ENCODE data around the gene KRTAP5-6.
"Not testable (repeated sequence)": the region's sequence is repeated elsewhere in the genome, so short reads cannot be mapped to it uniquely, and the experiment has no call there.

KRTAP5-6 gene

DNA sequence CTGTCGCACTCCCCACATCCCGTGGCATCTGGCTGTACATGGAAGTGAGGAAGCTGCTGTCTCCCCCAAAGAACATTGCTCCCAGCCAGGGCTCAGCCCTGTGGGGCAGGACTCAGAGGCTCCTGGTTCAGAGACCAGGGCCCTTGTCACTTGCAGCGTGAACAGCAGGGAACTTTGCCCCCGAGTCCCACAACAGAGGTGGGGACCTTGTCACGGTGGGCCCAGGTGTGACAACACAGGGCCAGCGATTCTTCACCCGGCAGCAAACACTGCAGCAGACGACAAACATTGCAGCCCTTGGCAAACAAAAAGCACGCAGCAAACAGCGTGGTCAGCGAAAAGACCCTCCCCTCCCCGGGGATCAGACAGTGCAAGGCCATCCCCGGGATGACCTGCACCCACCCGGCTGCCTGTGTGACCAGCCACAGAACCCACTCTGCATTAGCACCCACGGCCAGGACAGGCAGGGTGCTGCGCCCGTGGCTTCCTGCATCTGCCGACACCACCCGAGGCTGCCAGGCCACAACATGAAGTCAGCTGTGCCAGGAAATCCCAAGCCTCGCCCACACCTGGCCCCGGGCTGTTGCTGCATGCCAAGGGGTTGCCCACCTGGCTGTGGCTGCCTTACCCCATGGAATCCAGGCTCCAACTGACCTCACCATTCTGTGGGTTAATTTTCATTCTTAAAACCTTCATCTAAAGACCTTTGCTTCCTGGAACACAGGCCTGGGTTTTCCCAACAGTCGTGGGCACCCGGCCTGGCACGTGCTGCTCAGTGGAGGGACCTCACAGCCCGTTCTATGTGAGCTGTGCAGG lies 35.3 kb upstream of the KRTAP5-6 start:
- DNase-seq, result not testable (repeated sequence)

DNA sequence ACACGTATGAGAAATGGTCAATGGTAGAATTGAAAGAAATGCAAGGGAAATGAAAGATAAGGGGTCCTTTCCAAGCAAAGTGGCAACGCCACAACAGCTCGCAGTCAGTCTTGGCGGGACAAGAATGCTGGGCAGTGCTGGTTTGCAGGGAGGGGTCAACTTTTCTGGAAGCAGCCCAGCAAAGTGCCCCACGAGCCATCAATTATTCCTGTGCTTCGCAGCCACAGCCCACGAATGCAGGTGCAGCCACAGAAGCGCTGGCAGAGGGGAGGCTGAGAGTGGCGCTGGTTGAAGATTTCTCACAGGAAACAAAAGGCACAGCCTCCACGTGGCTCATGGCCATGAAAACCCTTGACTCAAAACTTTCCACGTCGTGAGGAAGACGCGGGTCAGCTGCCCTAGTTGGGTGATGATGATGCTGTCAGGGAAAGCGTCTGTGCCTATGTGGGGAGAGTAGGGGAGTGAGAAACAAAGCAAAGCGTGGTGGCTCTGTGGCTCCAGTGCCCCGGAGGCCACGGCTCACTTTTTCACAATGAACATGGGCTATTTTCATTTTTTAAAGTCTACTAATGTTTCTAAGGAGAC lies 34.2 kb upstream of the KRTAP5-6 start:
- DNase-seq, result not testable (repeated sequence)

- DNase-seq, result no peak
These were observed 31.7 kb upstream of the KRTAP5-6 start for GRCh38 chr11:1665313-1665712.

- no peak for DNase-seq
These were observed 29.7 kb upstream of the KRTAP5-6 start for GRCh38 chr11:1667121-1667850.

DNA sequence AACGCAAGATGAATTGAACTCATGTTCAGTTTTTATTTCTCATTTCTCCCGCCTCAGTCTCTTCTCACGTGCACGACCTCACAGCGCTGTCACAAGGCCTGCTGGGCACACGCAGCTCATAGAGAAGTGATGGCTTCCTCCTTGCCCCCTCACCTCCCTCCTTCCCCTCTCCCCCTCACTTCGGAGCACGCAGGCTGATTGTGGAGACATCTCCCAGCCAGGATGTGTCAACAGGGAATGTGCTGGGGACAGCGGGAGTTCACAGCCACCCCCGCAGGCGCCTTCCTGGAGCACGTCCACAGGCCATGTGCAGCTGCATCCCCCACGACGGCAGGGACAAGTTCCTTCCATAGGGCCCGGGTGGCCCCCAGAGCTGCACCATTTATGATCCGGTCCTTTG lies 29.1 kb upstream of the KRTAP5-6 start:
- no peak for DNase-seq

DNA sequence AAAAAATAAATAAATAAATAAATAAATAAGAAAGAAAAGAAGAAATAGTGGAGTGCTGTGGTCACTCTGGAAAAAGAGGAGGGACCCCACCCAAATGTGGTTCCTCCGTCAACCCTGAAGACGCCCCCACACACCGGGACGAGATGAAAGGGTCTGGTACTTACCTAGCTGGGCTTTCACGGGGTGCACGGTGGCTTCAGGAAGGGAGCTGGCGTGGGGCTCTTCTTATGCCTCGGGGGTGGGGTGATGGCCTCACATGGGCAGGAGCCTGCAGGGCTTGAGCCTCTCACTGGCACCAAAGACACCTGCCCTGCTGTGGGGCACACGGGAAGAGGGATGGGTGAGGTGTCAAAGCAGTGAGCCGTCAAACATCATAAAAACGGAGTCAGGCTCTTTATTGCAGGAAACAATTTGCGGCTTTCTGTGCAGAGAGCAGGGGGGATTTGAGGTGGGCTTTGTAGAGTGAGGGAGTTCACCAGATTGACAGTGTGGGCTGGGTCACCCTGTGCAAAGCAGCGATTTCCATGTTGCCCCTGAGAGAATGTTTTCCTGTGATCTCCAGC lies 28.0 kb upstream of the KRTAP5-6 start:
- DNase-seq, result no peak

- DNase-seq, result no peak
These were observed 27.3 kb upstream of the KRTAP5-6 start for GRCh38 chr11:1669546-1670218.

GRCh38 chr11:1670457-1670856 lies 26.5 kb upstream of the KRTAP5-6 start:
- not testable (repeated sequence) for DNase-seq

- DNase-seq, result no peak
These were observed 26.1 kb upstream of the KRTAP5-6 start for GRCh38 chr11:1670905-1671371.

GRCh38 chr11:1671658-1672057 lies 25.3 kb upstream of the KRTAP5-6 start:
- DNase-seq, result no peak

DNA sequence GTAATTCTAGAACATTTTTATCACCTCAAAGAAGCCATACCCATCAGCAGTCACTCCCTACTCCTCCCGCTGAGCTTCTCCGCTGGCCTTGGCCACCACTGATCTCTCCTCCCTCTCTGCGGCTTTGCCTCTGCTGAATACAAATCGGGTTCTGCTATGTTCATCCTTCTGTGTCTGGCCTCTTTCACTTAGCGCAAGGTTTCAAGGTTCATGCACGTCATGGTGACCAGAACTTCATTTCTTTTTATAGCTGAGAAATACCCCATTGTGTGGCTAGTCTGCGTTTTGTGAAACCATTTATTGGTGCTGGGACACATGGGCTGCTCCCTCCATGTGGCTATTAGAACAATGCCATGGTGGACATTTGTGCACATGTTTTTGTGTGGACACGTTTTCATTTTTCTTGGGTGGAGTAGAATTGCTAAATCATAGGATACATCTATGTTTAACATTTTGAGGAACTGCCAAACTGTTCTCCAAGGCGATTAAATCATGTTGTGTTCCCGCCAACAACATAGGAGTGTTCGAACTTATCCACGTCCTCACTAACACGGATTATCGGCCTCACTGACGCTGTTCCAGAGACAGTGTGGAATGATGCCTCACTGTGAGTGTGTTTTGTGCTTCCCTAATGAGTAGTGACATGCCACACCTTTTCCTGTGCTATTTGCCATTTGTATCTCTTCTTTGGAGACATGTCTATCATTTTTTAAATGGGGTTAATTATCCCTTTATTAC lies 24.2 kb upstream of the KRTAP5-6 start:
- no peak for DNase-seq

GRCh38 chr11:1673446-1674172 lies 23.4 kb upstream of the KRTAP5-6 start:
- no peak for DNase-seq

DNA sequence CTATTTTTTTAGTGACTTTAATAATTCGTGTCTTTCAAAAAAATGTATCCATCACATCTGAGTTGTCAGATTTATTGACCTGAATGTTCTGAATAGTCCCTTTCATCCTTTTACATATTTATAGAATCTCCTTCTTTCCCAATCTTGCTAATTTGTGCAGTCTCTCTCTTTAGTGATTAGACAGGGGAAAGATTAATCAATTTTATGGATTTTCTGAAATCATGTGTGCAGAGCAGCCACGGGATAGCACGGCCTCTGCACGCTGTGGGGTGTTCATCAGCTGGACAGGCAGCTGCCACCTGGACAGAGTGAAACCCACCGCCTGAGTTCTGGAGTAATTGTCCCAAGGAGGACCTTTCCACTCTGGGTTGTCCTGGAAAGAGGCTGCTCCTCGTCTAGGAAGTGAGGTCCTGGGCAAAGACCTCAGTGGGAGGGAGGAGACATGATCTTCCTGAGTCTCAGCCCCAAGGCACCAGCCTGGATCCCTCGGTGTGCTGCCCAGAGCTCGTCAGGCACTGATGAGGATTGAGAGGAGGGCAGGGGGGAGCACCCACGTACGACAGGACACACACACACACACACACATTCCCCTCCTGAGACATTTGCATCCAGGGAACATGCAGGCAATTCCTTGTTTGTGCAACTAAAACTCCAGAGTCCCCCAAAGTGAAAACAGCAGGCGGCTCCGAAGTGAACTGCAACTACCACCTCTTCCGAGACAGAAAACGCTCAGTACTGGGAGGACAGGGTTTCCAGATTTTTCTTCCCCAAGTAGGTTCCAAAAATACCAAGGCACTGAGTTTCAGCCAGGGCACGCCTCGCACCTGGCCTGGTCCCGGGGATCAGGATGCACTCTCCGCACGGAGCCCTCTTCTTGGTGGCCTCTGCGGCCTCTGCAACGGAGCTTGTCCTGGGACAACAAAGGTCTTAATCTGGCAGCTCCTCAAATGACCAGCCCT lies 22.5 kb upstream of the KRTAP5-6 start:
- no peak for DNase-seq

- DNase-seq, result no peak
These were observed 21.3 kb upstream of the KRTAP5-6 start for GRCh38 chr11:1675536-1676228.

DNA sequence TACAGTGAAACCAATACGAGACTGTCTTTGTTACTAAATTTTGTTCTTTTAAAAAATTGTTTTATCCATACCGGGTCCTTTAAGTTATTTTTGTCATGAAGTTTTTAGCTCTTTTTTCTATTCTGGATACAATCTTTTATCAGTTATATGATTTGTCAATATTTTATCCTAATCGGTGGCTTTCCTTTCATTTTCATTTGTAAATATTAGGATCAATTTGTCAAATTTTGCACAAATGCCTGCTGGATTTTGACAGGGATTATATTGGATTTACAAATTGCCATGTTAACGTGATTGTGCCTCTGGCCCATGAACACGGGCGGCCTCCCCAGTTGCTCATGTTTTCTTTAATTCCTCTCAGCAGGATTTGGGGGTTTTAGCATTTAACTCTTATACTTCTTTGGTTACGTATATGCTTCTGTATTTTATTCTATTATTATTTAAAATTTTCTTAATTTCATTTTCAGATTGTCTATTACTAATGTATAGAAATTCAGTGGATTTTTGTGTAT lies 20.7 kb upstream of the KRTAP5-6 start:
- no peak for DNase-seq

GRCh38 chr11:1679881-1680280 lies 17.1 kb upstream of the KRTAP5-6 start:
- no peak for DNase-seq

GRCh38 chr11:1682225-1682905 lies 14.6 kb upstream of the KRTAP5-6 start:
- no peak for DNase-seq

DNA sequence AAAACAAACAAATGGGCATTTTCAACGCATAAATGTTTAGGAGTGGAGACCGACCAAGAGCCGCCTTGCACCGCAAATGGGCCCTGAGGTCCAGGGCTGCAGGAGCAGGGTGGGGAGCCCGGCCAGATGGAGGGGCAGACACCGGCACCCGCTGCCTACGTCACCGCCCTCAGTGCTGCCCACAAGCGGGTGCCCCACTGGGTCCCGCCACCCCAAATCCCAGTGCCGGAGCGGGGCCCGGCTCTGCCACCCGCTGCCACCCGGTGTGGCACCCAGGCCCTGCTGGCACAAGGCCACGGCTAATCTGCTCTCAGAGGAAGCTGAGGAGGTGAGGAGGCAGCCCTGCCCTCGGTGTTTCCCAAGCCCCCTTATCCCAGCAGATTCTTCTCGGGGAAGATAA lies 13.8 kb upstream of the KRTAP5-6 start:
- DNase-seq, result not testable (repeated sequence)

All from CD4-positive, alpha-beta T cell treated with Interleukin-1 beta for 1 hour (primary cell).